Parathyroid adenoma (tissue), 2 donors: ENCODE data around the gene MLLT3.

Source experiments
- H2AFZ ChIP-seq: fragments of 300-600 bp; sonication (generic); one replicate; pipeline ENCODE4 v1.7.0; 2017; ENCODE audit warnings: antibody characterized with exemption, mild to moderate bottlenecking
- H3K27ac ChIP-seq: fragments of 300-600 bp; sonication (generic); one replicate; pipeline ENCODE4 v1.7.0; 2017
- H3K27me3 ChIP-seq: fragments of 300-600 bp; sonication (generic); one replicate; pipeline ENCODE4 v1.7.0; 2017; ENCODE audit warnings: low read length; ENCODE audit not compliant: control insufficient read depth, insufficient read depth
- H3K36me3 ChIP-seq: fragments of 300-600 bp; sonication (generic); one replicate; pipeline ENCODE4 v1.7.0; 2017; ENCODE audit warnings: low read length; ENCODE audit not compliant: control insufficient read depth, insufficient read depth
- H3K4me1 ChIP-seq: fragments of 300-600 bp; sonication (generic); one replicate; pipeline ENCODE4 v1.7.0; 2017; ENCODE audit warnings: control low read depth
- H3K4me2 ChIP-seq: fragments of 300-600 bp; sonication (generic); one replicate; pipeline ENCODE4 v1.7.0; 2017; ENCODE audit warnings: low read length
- H3K4me3 ChIP-seq: fragments of 300-600 bp; sonication (generic); one replicate; pipeline ENCODE4 v1.7.0; 2017; ENCODE audit warnings: low read depth, low read length
- H3K79me2 ChIP-seq: fragments of 300-600 bp; sonication (generic); one replicate; pipeline ENCODE4 v1.7.0; 2017; ENCODE audit warnings: control low read depth
- H3K9ac ChIP-seq: fragments of 300-600 bp; sonication (generic); one replicate; pipeline ENCODE4 v1.7.0; 2017; ENCODE audit warnings: mild to moderate bottlenecking
- H3K9me3 ChIP-seq: fragments of 300-600 bp; sonication (generic); one replicate; pipeline ENCODE4 v1.7.0; 2017; ENCODE audit warnings: low read length; ENCODE audit not compliant: control insufficient read depth
- TF ChIP-seq, protein P1 (sequence below): fragments of 300-600 bp; sonication (generic); IDR thresholded peaks from one replicate; pipeline ENCODE4 v1.7.0; 2017; ENCODE audit warnings: antibody characterized with exemption, mild to moderate bottlenecking
- donor health status: primary hyperparathyroidism.

Gene MLLT3

DNA sequence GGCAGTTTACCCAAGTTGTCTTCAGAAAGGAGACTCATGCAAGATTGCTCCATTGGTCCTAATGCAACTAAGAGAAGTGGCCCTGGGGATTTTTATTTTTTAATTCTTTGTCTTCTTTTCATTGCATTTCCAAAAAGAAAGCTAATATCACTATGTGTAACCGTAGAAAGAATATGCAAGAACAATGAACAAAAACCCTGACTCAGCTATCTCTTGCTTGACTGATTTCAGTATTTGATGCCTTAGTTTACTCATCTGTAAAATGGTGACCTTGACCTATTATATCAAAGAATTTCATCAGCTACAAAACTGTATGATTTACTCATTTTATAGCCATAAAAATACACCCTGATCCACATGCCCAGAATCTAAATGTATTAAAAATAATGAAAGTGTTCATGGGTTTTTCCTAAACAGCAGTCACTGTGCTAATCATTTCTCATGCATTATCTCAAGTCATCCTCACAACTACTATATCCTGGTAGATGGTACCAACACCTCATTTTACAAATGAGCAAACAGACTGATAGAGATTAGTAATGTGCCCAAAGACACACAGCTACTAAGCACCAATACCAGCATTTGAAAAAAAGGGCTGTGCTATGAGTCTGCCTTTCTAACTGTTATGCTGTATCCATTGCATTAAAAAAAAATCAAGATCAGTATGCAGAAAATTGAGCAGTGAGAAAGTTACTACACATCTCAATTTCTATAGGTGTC is 185.7 kb downstream of the MLLT3 start:
- Histone ChIP-seq H3K9me3 (no peaks in the 10 kb centered on the region), H3K27me3 (no peaks in the 10 kb centered on the region), H3K9ac (no peak overlapping the region), H3K79me2 (no peaks in the 10 kb centered on the region), H2AFZ (no peak overlapping the region), H3K4me2 (no peak overlapping the region), H3K4me1 (no peaks in the 10 kb centered on the region), H3K36me3 (no peaks in the 10 kb centered on the region), H3K4me3 (no peak overlapping the region), H3K27ac (no peak overlapping the region)
- TF ChIP-seq, protein P1, sequence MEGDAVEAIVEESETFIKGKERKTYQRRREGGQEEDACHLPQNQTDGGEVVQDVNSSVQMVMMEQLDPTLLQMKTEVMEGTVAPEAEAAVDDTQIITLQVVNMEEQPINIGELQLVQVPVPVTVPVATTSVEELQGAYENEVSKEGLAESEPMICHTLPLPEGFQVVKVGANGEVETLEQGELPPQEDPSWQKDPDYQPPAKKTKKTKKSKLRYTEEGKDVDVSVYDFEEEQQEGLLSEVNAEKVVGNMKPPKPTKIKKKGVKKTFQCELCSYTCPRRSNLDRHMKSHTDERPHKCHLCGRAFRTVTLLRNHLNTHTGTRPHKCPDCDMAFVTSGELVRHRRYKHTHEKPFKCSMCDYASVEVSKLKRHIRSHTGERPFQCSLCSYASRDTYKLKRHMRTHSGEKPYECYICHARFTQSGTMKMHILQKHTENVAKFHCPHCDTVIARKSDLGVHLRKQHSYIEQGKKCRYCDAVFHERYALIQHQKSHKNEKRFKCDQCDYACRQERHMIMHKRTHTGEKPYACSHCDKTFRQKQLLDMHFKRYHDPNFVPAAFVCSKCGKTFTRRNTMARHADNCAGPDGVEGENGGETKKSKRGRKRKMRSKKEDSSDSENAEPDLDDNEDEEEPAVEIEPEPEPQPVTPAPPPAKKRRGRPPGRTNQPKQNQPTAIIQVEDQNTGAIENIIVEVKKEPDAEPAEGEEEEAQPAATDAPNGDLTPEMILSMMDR: no peak

DNA sequence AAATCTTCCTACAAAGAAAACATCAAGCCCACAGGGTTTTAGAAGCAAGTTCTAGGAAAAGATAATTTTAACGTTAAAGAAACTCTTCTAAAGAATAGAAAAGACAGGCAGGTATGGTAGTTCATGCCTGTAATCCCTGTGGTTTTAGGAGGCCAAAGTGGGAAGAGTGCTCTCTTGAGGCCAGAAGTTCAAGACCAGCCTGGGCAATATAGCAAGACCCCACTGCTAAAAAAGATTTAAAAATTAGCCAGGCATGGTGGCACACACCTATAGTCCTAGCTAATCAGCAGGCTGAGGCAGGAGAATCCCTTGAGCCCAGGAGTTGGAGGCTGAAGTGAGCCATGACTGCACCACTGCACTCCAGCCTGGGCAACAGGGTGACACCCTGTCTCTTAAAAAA is 193.3 kb downstream of the MLLT3 start:
- Histone ChIP-seq H3K36me3 (no peaks in the 10 kb centered on the region), H3K9ac (no peak overlapping the region), H3K27ac (no peak overlapping the region), H3K79me2 (no peaks in the 10 kb centered on the region), H3K4me1 (no peaks in the 10 kb centered on the region), H2AFZ (no peak overlapping the region), H3K27me3 (no peaks in the 10 kb centered on the region), H3K4me3 (no peak overlapping the region), H3K4me2 (no peak overlapping the region), H3K9me3 (no peaks in the 10 kb centered on the region)
- TF ChIP-seq, protein P1: no peak

DNA sequence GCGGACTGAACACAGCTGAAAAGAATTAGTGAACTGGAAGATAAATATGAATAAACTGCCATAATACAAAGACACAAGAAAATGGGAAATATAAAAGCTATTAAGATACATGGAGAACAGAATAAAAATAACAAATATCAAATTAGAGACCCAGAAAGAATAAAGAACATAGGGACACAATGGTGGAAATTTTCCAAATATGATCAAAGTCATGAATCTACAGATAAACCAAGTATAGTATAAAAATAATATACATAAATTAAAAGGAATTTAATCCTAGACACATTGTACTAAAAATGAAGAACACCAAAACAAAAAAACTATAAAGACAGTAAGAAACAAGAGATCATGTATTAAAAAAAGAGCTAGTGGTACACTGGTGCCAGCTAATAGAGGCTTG is 194.9 kb downstream of the MLLT3 start:
- Histone ChIP-seq H3K79me2 (no peaks in the 10 kb centered on the region), H2AFZ (no peak overlapping the region), H3K9me3 (no peaks in the 10 kb centered on the region), H3K4me2 (no peak overlapping the region), H3K36me3 (no peaks in the 10 kb centered on the region), H3K27ac (no peak overlapping the region), H3K9ac (no peak overlapping the region), H3K27me3 (no peaks in the 10 kb centered on the region), H3K4me1 (no peaks in the 10 kb centered on the region), H3K4me3 (no peak overlapping the region)
- TF ChIP-seq, protein P1: no peak

DNA sequence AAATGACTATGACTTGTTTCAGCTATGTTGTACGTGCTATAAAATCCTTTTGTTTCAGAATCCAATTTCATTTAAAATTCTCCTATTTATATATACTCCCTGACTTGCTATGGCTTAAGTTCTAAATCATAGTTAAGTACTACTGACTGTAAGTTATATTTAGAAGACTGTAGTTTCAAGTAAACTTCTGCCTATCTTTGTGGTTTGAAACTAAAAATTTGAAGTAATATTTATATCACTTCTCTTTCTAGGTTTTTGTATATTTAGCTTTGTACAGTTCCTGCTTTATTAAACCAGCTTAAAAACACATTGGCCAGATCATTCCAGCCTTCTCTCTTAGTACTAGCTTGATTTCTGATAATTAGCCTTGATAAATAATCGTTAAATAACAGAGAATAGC is 196.3 kb downstream of the MLLT3 start:
- Histone ChIP-seq H3K36me3 (no peaks in the 10 kb centered on the region), H3K79me2 (no peaks in the 10 kb centered on the region), H3K4me2 (no peak overlapping the region), H3K4me1 (no peaks in the 10 kb centered on the region), H3K27me3 (no peaks in the 10 kb centered on the region), H3K27ac (no peak overlapping the region), H2AFZ (no peak overlapping the region), H3K9me3 (no peaks in the 10 kb centered on the region), H3K9ac (no peak overlapping the region), H3K4me3 (no peak overlapping the region)
- TF ChIP-seq, protein P1: no peak

DNA sequence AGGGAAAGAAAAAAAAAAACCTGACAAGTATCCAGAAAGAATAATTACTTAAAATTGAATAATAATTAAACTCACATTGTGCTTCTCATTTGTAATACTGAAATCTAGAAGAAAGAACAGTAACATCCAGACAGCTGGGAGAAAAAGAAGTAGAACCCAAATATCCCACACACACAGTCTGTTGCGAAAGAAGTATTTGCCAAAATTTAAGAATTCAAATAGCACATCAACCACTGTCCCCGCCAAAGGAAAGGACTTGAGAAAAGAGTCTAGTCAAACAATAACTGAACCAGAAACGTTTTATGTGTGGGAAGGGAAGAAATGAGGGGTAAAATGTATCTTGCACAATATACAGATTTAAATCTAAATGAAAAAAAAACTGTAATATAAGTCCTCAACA is 202.8 kb downstream of the MLLT3 start:
- Histone ChIP-seq H3K36me3 (no peaks in the 10 kb centered on the region), H3K9ac (no peak overlapping the region), H3K4me2 (no peak overlapping the region), H3K27ac (no peak overlapping the region), H3K9me3 (no peaks in the 10 kb centered on the region), H3K4me3 (no peak overlapping the region), H3K27me3 (no peaks in the 10 kb centered on the region), H2AFZ (no peak overlapping the region), H3K79me2 (no peaks in the 10 kb centered on the region), H3K4me1 (no peaks in the 10 kb centered on the region)
- TF ChIP-seq, protein P1: no peak
